IPS-NIHi7 (cell line): Measurements from ENCODE around the gene DSG2.
"Not testable (repeated sequence)": the region's sequence is repeated elsewhere in the genome, so short reads cannot be mapped to it uniquely, and the experiment has no call there.

Experiments used
- DNase-seq: peaks from one replicate; pipeline ENCODE4 v3.0.0; 2012; ENCODE audit warnings: mixed read lengths; ENCODE audit errors: extremely low spot score

DSG2 gene

GRCh38 chr18:31497836-31498573 lies at the start of gene DSG2:
Gene DSG2 (plus strand): TSS chr18:31498177. CDS start chr18:31498252, 75 bp downstream.
- DNase-seq, result peak; percentile 92

- no peak for DNase-seq
Observed at GRCh38 chr18:31450409-31450808, 47.6 kb upstream of the DSG2 start.

- DNase-seq, result no peak
Observed at GRCh38 chr18:31451625-31452024, 46.4 kb upstream of the DSG2 start.

- DNase-seq, result no peak
Observed at GRCh38 chr18:31454066-31454708, 43.8 kb upstream of the DSG2 start.

GRCh38 chr18:31469629-31470028 lies 28.3 kb upstream of the DSG2 start:
- DNase-seq, result no peak

- DNase-seq, result no peak
Observed at GRCh38 chr18:31478688-31479087, 19.3 kb upstream of the DSG2 start.

- DNase-seq, result no peak
Observed at GRCh38 chr18:31482051-31482450, 15.9 kb upstream of the DSG2 start.

- no peak for DNase-seq
Observed at GRCh38 chr18:31483396-31483795, 14.6 kb upstream of the DSG2 start.

- DNase-seq, result no peak
Observed at GRCh38 chr18:31484461-31484860, 13.5 kb upstream of the DSG2 start.

- peak; percentile 34 for DNase-seq
Observed at GRCh38 chr18:31486165-31486564, 11.8 kb upstream of the DSG2 start.

- no peak for DNase-seq
Observed at GRCh38 chr18:31487246-31488015, 10.5 kb upstream of the DSG2 start.

- no peak for DNase-seq
Observed at GRCh38 chr18:31489311-31489710, 8.7 kb upstream of the DSG2 start.

- no peak for DNase-seq
Observed at GRCh38 chr18:31490387-31490786, 7.6 kb upstream of the DSG2 start.

- DNase-seq, result no peak
Observed at GRCh38 chr18:31490833-31491232, 7.1 kb upstream of the DSG2 start.

- DNase-seq, result no peak
Observed at GRCh38 chr18:31491586-31491985, 6.4 kb upstream of the DSG2 start.

GRCh38 chr18:31492671-31493070 lies 5.3 kb upstream of the DSG2 start:
- DNase-seq, result no peak

GRCh38 chr18:31493171-31493570 lies 4.8 kb upstream of the DSG2 start:
- DNase-seq, result no peak

- DNase-seq, result no peak
Observed at GRCh38 chr18:31493941-31494340, 4.0 kb upstream of the DSG2 start.

- not testable (repeated sequence) for DNase-seq
Observed at GRCh38 chr18:31494705-31495244, 3.2 kb upstream of the DSG2 start.

GRCh38 chr18:31497404-31497835 lies 557 bp upstream of the DSG2 start:
- DNase-seq, result no peak

- DNase-seq, result no peak
Observed at GRCh38 chr18:31498574-31499524, 872 bp downstream of the DSG2 start.
